Stimulated activated CD8-positive, alpha-beta memory T cell treated with anti-CD3 and anti-CD28 coated beads, Interleukin-4, amount 100 ng/mL, for 1 hour (primary cell): ENCODE results near the gene DLX5.
"Not testable (repeated sequence)": the region's sequence is repeated elsewhere in the genome, so short reads cannot be mapped to it uniquely, and the experiment has no call there.

ENCODE experiments used
- DNase-seq, 2 donors: peaks; one replicate each; pipeline ENCODE4 v3.0.0-alpha.2; 2020; ENCODE audit warnings: low read depth in 2 of 2, low spot score in 1 of 2

Gene DLX5

DNA sequence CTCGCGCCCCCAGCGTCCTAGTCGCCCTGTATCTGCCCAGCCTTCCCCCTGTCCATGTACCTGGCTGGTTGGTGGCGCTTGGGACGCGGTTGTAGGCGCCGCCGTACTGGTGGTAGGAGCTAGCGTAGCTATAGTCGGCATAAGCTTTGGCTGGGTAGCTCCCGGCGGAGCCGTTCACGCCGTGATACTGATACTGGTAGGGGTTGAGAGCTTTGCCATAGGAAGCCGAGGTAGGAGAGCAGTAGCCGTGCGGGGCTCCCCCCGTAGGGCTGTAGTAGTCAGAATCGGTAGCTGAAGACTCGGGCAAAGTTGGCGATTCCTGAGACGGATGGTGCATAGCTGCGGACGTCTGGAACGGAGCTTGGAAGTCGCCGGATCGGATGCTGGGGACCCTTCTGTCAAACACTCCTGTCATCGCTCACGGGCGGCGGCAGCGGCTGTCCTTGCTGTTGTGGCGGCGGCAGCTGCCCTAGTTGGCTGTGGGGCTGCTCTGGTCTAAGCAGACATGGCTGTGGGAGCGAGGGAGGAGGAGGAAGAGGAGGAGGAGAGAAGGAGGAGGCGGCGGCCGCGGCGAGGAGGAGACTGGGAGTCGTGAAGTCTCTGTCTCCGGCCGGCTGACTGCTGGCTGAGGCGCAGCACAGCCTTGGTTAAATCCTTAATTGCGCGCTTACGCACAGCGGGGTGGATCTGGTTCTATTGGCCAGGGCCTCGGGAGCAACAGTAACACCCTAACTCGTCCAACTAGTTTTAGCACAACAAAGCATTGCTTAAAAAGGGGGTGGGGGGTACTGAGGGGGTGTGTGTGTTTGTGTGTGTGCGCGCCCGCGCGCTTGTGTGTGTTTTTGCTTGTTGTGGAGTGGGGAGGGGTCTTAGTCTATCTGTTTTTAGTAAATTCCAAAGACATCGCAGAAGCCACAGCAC, at the start of gene DLX5:
DLX5 (minus strand) TSS at position 623 of the 921 bp plus-strand sequence; CDS start at position 415, 208 bp downstream.
- DNase-seq, result no peak

GRCh38 chr7:97072025-97072424, 47.4 kb upstream of the DLX5 start:
- not testable (repeated sequence) for DNase-seq

- no peak for DNase-seq
Measured at GRCh38 chr7:97064972-97065587, 40.4 kb upstream of the DLX5 start.

DNA sequence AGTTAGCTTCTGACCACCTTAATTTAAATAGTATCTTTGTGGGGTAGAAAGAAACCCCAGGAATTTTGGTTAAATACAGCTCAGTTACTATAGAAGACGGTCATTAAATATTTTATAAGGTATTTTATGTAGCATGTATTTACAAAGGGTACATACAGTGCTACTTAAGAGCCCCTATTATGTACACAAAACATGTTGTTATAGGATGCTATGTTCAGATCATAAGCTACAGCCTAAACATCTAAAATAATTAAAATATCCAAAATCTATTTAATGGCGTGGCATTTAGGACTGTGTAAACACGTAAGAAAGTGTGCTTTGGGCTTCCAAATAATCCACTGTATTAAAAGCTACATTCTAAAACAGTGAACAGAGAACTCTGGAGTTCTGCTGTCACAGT, 39.4 kb upstream of the DLX5 start:
- DNase-seq, result no peak

DNA sequence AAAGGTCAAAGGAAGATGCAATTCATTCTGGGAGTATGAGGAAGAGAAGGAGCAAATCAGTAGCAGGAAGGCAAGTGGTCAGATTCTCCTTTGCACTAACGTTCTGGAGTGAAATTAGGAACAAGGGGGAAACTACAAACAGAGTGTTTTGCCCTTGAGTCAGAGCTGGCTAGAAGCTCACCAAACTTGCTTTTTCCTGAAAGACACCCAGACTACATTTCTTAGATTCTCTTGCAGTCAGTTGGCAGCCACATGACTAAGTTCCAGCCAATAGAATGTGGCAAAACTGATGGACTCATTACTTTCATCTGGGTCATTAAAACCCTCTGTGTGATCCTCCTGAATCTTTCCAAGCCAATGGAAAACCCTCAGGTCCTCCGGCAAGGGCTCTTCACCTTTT, 18.6 kb upstream of the DLX5 start:
- no peak for DNase-seq

DNA sequence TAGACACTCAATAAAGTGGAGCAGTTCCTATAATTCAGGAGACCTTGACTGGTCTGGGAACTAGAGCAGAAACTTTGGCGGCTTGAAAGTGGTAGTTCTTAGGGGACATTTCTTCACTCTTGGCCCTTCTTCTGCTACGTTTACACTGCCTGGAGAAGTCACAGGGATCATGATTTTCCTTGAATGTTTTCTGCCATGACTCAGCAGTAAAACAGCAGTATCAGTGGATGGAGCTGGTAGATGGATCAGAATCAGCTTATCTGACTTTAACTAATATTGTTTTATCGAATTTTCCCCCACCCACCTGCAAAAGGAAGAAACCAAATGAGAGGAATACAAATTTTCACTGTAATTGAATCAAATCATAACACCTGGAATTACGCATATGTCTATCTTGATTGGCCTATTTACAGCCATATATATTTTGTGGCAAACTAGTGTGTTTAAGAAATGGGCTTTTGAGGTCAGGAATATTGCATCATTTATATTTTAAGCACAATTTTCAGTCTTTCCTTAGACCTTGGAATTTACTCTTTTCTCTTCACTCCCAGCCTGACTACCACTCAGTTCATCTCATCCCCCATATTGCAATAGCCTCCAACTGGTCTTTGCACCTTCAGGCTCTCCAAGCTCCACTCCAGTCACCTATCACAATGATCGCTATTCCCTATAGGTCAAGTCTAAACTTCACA, 14.9 kb upstream of the DLX5 start:
- no peak for DNase-seq

DNA sequence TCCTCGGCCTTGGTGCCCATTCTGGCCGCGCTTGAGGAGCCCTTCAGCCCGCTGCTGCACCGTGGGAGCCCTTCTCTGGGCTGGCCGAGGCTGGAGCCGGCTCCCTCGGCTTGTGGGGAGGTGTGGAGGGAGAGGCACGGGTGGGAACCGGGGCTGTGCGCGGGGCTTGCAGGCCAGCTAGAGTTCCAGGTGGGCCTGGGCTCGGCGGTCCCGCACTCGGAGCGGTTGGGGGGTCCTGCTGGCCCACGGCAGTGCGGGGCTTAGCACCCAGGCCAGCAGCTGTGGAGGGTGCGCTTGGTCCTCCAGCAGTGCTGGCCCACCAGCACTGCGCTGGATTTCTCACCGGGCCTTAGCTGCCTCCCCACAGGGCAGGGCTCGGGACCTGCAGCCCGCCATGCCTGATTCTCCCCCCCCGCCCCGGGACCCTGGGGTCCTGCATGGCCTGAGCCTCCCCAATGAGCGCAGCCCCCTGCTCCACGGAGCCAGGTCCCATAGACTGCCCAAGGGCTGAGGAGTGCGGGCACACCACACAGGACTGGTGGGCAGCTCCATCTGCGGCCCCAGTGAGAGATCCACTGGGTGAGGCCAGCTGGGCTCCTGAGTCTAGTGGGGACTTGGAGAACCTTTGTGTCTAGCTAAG, 9.7 kb upstream of the DLX5 start:
- DNase-seq, result not testable (repeated sequence)

GRCh38 chr7:97027427-97028234, 3.0 kb upstream of the DLX5 start:
- peak in 1 of 2 donors; percentile 39 for DNase-seq

DNA sequence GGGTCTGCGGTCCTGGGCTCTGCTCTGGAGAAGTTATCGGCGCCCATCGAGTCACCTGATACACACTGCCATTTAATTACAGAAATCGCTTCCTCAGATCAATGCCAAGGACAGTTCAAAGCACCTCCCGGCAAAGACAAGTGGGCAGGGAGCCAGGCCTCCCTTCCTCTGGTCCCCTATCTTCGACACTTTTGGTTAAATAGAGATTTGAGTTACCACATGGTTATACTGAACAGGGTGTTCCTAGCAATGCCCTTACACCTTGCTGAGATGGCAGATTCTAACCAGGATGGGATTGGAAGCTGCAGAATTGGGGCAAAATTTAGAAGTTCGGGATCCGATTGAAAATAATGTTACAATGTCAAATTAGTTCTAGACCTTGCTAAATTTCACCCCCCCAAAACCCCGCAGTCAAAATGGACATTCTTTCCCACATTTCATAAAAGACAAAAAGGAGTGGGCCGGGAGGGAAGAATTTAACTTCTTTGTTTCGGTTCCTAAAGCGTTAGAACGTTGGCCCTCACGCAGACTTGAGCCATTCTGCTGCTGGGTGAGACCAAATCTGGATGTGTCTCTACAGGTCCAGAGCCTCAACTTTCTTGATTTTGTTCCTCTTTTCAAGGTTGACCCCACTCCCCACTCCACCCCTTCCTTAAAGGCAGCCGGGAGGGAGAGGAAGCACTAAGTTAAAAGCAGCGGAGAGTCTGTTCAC, 2.2 kb upstream of the DLX5 start:
- DNase-seq, result no peak

DNA sequence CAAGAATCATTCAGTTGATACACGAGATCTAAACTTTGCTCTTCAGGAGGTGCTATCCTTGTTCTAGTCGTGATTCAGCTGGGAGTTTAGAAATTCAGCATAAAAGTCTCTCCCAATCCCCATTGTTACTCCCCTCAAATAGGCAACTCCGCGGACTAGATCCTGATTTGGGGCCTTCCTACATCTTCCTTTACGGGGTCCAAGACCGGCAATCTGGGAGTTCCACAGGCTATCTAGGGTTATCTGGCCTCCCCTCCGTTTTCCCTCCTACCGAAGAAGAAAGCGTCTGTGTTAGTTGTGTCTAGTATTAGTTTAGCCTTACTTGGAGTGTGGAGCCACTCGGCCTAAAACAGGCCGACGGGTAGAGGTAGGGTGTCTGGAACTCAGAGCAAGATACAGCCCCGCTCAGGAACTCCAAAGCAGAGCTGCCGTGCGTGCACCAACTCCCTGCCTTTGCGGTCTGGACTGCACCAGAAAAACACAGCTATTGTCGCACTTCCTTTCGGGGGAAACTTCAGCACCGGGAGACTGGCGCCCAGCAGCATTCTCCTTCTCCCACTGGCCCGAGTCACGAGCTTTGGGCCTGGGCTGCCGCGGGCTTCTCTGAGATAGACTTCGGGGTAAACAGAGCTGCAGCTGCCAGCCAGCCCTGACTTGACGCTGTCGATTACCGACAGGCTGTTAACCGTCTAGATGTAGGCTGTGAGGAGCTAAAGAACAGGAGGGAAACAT, 1.5 kb upstream of the DLX5 start:
- no peak for DNase-seq

- DNase-seq, result no peak
Measured at GRCh38 chr7:97025130-97025499, 484 bp upstream of the DLX5 start.

- DNase-seq, result no peak
Measured at GRCh38 chr7:97022491-97023306, 1.9 kb downstream of the DLX5 start.

DNA sequence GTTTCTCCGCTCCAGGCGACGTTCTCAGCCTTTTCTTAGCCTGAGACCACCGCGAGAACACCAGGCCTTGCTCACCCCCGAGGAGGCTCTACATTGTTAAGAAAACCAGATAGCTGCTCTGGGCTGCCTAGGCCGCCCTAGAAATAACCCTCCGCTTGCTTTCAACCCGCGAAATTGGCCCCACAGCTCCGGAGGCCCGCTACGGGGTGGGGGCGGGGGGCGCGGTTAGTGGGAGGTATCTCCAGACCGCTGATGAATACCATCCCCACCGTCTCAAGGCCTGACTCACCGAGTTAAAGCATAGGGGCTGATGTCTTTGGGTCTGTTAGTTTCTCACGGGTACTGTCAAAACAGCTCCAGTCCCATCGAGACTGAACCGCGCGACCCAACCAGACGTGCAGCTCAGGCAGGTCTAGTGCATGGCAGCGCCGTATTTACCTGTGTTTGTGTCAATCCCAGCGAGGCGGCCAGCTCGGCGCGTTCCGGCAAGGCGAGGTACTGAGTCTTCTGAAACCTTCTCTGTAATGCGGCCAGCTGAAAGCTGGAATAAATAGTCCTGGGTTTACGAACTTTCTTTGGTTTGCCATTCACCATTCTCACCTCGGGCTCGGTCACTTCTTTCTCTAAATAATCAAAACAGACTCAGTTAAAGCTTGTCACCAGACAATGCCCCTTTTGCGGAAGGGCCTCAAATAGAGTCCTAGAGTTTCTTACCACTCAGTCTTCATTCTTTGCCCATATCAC, 2.7 kb downstream of the DLX5 start:
- DNase-seq, result no peak

- no peak for DNase-seq
Measured at GRCh38 chr7:97020996-97021746, 3.5 kb downstream of the DLX5 start.

DNA sequence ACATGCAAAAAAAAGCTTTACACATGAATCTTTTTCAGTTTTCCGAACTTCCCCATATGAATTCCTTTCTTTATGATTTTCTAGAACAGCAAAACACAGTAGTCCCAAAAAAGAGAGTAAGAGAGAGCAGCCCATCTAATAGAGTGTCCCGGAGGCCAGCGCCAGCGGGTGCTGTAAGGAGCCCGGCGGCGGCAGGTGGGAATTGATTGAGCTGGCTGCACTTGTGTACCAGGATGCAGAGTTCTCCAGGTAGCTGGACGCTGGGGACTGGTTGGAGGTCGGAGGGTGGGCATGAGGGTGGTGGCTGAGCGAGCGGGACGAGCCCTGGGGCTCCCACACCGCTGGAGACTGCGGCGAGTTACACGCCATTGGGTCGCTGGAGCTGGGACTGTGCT, 4.0 kb downstream of the DLX5 start:
- no peak for DNase-seq

- DNase-seq, result no peak
Measured at GRCh38 chr7:97019710-97020225, 4.9 kb downstream of the DLX5 start.
